Pancreas (tissue), 10 donors: ENCODE data around the gene TAF11L5. TPM values are rescaled to one million over a fixed set of nuclear protein-coding genes. Genes with fewer than 3 reads are reported as not detected.
"Not testable (repeated sequence)": the region's sequence is repeated elsewhere in the genome, so short reads cannot be mapped to it uniquely, and the experiment has no call there.

ENCODE experiments used
- ATAC-seq, 4 donors: fragments of 200-7000 bp; cut with Tn5 transposase; one replicate each; pipeline versions ENCODE4 v1.8.0 to v1.9.1; 2020; ENCODE audit warnings: mild to moderate bottlenecking in 4 of 4, moderate library complexity in 4 of 4
- DNase-seq, 6 donors: peaks; one replicate each; pipeline ENCODE4 v3.0.0-alpha.2; 2020
- FAIRE-seq: peaks from 2 replicates; lab custom pipeline; 2012; peaks lifted over from hg19 to GRCh38; lab: Jason Lieb, UNC
- H3K27ac ChIP-seq, 4 donors: fragments of 200-600 bp; sonication (generic); 1 replicate in 3 of 4; 2 replicates in 1 of 4; pipeline versions ENCODE4 v1.5.0 to v1.8.0; 2020
- H3K27me3 ChIP-seq, 4 donors: fragments of 200-600 bp; one replicate each; pipeline ENCODE4 v1.8.0; 2021
- H3K36me3 ChIP-seq, 3 donors: fragments of 200-600 bp; sonication (generic) in 1 of 3; one replicate each; pipeline versions ENCODE4 v1.5.0 to v1.8.0; 2020 to 2021
- H3K4me1 ChIP-seq, 3 donors: fragments of 200-600 bp; one replicate each; pipeline ENCODE4 v1.8.0; 2021
- H3K4me3 ChIP-seq, 4 donors: fragments of 200-600 bp; sonication (generic) in 2 of 4; one replicate each; pipeline versions ENCODE4 v1.5.0 to v1.8.0; 2020 to 2021
- H3K9me3 ChIP-seq, 4 donors: fragments of 200-600 bp; one replicate each; pipeline ENCODE4 v1.8.0; 2021
- WGBS, 2 donors: extraction: QIAGEN DNeasy Blood & Tissue Kit; methylation state at CpG; one replicate each; pipeline ENCODE4 v1.1.7; 2013; 5-methylcytosine and 5-hydroxymethylcytosine counted together
- intact Hi-C, 3 donors: fragments of 100-400 bp; cut with DNase I; formaldehyde crosslinking; loops; one replicate each; pipeline versions ENCODE4 v1.11.1 to v1.14.2; 2022
- polyA plus RNA-seq, 2 donors: library from polyadenylated mRNA; stranded (reverse); fragments of 200-250 nt; gene quantifications; one replicate each; pipeline ENCODE4 v1.2.3, GENCODE V29; 2013
- total RNA-seq, 6 donors: library from RNA; stranded (reverse); fragmentation: NEBNext Ultra II Directional in 4 of 6; extraction: Animal tissue kit (Norgen Biotek cat#: 25700) in 4 of 6; gene quantifications; one replicate each; pipeline versions ENCODE4 v1.2.1 to v1.2.4, GENCODE V29; 2021 to 2023
- donor health status: healthy with polysubstance abuse.
- donor health status: DM: no; HTN: no; CAD: no; lungs with moderate emphysema.
- donor health status: DM: no; HTN: no; CAD: no.
- donor health status: control.
- donor health status: control.
- donor health status: Bipolar disorder and iron deficiency.
- donor health status: DM: yes; HTN: yes; CAD: no.
- donor health status: DM: no; HTN: no; CAD: no.
- donor health status: DM: no; HTN: no; CAD: no.
- donor health status: DM: yes; HTN: yes; CAD: no.

TAF11L5 gene
- total and polyA plus RNA-seq, 8 donors = not detected

GRCh38 chr5:17521501-17521900 is 3.5 kb upstream of the TAF11L5 start, which contains the start of gene TAF11L4:
TAF11L4 (plus strand) TSS chr5:17521801.
- FAIRE-seq, ATAC-seq, H3K36me3 ChIP-seq, intact Hi-C loops, H3K27ac ChIP-seq, H3K9me3 ChIP-seq, H3K4me1 ChIP-seq, H3K27me3 ChIP-seq, DNase-seq, H3K4me3 ChIP-seq: not testable (repeated sequence)
- no CpG with 5 or more reads among the region's 15 CpGs for WGBS, 2 donors

DNA sequence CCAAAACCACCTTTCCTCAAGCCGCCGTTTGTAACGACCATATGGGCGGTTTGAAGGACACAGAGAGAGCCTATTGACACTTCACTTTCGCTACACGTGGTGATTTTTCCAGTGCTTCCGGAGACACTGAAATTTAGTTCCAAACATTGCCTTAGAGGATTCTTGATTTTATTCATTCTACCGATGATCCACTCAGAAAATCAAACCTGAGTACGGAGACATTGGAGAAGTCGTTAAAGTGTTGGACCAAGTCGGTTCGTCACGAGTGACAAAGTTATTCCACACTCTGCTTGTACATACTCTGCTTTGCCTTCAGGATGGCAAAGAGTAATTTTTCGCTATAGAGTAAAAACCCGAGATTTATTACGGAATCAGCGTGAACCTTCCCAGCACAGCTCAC is 1.5 kb downstream of the TAF11L5 start:
- FAIRE-seq, intact Hi-C loops: not testable (repeated sequence)
- peak in 3 of 6 donors; percentile 9 to 44 (median 23) for DNase-seq

GRCh38 chr5:17528369-17528768 is 3.3 kb downstream of the TAF11L5 start, which contains the start of gene TAF11L6:
TAF11L6 (plus strand) TSS chr5:17528669.
- no CpG with 5 or more reads among the region's 15 CpGs for WGBS, 2 donors

More for the DNA sequence above, 1.5 kb downstream of the TAF11L5 start:
- not testable (repeated sequence) for ATAC-seq, H3K4me1 ChIP-seq, H3K4me3 ChIP-seq, H3K36me3 ChIP-seq, H3K9me3 ChIP-seq, H3K27me3 ChIP-seq, H3K27ac ChIP-seq
- 78 to 85% methylated on average over 9 of the region's 17 CpGs for WGBS, 2 donors

More at GRCh38 chr5:17528369-17528768, 3.3 kb downstream of the TAF11L5 start, which contains the start of gene TAF11L6:
- H3K4me1 ChIP-seq, H3K27me3 ChIP-seq, H3K36me3 ChIP-seq, intact Hi-C loops, H3K4me3 ChIP-seq, ATAC-seq, FAIRE-seq, H3K27ac ChIP-seq, DNase-seq, H3K9me3 ChIP-seq: not testable (repeated sequence)

Other genes with a start within 250 kb of the TAF11L5 start
- not detected for gene TAF11L2, start 27.0 kb upstream of the TAF11L5 start, total RNA-seq
- gene TAF11L2, start 27.0 kb upstream of the TAF11L5 start, polyA plus RNA-seq = not detected
- gene TAF11L3, start 6.9 kb upstream of the TAF11L5 start, total RNA-seq = not detected
- gene TAF11L3, start 6.9 kb upstream of the TAF11L5 start, polyA plus RNA-seq = not detected
- gene TAF11L4, start 3.4 kb upstream of the TAF11L5 start, total RNA-seq = not detected
- not detected for gene TAF11L4, start 3.4 kb upstream of the TAF11L5 start, polyA plus RNA-seq
- not detected for gene TAF11L6, start 3.4 kb downstream of the TAF11L5 start, total RNA-seq
- gene TAF11L6, start 3.4 kb downstream of the TAF11L5 start, polyA plus RNA-seq = not detected
- gene TAF11L7, start 60.5 kb downstream of the TAF11L5 start, total RNA-seq = not detected
- gene TAF11L7, start 60.5 kb downstream of the TAF11L5 start, polyA plus RNA-seq = not detected
- not detected for gene TAF11L8, start 65.7 kb downstream of the TAF11L5 start, total RNA-seq
- gene TAF11L8, start 65.7 kb downstream of the TAF11L5 start, polyA plus RNA-seq = not detected
- not detected for gene TAF11L9, start 69.2 kb downstream of the TAF11L5 start, total RNA-seq
- gene TAF11L9, start 69.2 kb downstream of the TAF11L5 start, polyA plus RNA-seq = not detected
- gene TAF11L10, start 72.6 kb downstream of the TAF11L5 start, total RNA-seq = not detected
- gene TAF11L10, start 72.6 kb downstream of the TAF11L5 start, polyA plus RNA-seq = not detected
- gene TAF11L11, start 78.9 kb downstream of the TAF11L5 start, total RNA-seq = not detected
- not detected for gene TAF11L11, start 78.9 kb downstream of the TAF11L5 start, polyA plus RNA-seq
- not detected for gene TAF11L12, start 85.2 kb downstream of the TAF11L5 start, total RNA-seq
- gene TAF11L12, start 85.2 kb downstream of the TAF11L5 start, polyA plus RNA-seq = not detected
- gene TAF11L13, start 106.9 kb downstream of the TAF11L5 start, total RNA-seq = not detected
- gene TAF11L13, start 106.9 kb downstream of the TAF11L5 start, polyA plus RNA-seq = not detected
- not detected for gene TAF11L14, start 109.2 kb downstream of the TAF11L5 start, total RNA-seq
- not detected for gene TAF11L14, start 109.2 kb downstream of the TAF11L5 start, polyA plus RNA-seq